COLO829 (cell line): Measurements from ENCODE around the gene SH3PXD2B.

Experiments
- DNase-seq: peaks from one replicate; pipeline ENCODE4 v3.0.0; 2012; ENCODE audit warnings: low spot score

Gene SH3PXD2B

DNA sequence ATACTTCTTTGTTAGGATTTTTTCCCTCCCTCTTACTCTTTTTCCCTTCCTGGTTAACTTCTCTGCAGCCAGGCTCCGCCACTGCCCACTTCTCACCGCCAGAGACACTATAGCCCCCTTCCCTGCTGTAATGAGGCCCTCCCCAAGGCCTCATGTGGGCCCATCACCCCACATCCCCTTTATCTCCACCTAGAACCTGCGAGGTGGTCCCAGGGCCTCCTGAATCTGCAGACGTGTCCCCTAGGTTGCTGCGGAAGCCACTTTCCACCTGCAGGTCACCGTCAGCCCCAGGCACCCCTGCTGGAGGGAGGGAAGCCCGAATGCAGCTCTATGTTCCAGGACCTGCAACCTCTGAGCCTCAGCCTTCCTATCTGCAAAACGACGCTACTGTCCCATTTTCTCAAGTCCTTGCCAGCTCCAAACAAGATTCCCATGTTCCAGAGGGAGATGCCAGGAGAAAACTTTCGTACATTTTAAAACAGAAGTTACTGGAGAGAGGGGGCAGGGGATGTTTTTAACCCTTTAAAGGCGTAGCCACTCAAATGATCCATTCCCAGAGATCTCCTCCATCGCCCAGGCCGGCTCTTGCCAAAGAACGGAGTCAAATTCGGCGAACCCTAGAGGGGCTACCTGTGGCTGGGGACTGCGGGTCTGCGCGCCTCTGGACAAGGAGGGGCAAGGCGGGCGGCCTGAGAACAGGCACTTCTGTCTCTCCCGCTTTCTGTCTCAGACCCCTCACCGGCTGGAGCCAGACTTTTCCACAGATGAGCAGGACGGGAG, 929 bp downstream of the SH3PXD2B start:
- DNase-seq: no peak

DNA sequence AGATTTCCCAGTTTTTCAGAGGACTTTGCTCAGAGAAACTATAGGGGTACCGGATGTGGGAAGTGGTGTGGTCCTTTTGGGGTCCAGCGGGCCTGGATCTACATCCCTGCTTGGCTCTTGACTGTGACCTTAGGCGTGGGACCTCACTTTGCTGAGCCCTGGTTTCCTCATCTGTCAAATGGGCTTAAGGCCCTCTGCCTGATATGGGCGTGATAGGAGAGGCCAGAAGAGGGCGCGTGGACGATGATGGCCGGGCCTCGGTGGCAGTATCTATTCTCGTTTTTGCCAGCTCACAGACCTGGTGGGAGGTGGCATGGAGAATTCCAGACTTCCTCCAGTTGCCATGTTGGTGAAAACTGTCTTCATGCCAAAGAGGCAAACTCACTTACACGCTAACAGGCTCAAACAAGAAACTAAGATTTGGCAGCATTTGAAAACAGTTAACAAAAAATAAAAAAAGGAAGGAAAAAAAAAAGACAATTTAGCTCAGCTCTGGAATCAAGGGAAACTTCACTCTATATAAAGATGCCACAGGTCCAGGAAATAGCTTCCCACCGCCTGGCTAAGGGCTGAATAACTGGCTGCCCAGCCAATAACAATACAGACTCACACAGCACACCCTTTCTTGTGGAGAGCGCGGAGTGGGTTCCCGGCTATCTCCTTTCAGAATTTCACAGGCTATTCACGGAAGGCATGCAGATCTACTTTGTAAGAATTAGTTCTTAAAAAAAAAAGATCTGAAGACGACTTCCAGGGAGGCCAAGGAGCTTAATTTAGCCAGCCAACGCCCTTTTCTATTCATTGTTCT, 1.7 kb downstream of the SH3PXD2B start:
- DNase-seq: no peak

DNA sequence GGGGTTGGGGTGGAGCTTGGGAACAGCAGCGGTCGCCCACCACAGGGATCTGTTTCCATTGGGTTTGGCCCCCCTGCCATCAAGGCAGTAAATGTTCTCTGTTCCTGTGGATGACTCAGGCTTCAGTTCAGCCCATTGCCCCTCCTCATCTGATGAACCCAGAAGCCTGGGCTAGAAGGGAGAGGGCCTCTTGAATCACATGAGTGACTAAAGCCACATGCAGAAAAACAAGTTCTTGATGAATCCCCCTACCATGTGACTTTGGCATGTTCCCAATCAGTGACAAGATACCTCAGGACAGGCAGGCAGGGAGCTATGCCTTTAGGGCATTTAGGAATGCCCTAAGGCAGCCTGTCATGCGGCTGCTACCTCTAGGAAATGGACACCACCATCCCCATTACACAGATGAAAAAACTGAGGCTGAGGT, 2.5 kb downstream of the SH3PXD2B start:
- no peak for DNase-seq

DNA sequence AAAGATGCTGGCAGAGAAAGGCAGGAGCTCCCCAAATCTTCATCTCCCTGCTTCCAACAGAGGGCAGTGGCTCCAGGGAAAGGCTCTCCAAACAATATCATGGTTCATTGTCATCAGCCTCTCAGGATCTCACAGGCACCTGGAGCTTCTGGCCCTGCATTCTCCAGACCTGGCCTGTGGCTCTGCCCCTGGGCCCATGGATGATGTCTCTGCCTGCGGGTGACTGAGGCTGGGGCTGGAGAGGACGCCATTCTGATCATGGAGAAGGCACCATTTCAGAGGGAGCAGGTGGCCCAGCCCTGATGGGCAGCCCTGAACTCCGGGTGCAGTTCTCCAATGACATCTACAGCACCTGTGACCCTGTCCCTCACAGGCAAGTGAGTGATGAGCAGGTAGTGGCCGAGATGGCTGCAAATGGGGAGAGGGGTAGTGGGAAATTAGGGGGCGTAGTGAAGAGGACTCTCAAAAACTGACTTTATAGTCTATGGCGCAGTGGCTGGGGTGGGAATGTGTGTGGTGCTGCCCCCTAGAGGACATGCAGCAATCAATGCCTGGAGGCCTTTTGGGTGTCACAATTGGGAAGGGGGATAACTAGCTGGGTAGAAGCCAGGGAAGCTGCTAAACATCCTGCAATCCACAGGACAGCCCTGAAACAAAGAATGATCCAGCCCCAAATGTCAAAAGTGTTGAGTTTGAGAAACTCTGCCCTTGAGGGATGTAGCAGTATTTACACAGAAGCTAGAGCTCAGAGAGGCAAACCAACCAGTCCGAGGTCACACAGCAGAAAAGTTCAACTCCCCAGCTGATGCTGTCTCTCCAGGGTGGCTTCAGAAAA, 3.2 kb downstream of the SH3PXD2B start:
- DNase-seq: no peak

DNA sequence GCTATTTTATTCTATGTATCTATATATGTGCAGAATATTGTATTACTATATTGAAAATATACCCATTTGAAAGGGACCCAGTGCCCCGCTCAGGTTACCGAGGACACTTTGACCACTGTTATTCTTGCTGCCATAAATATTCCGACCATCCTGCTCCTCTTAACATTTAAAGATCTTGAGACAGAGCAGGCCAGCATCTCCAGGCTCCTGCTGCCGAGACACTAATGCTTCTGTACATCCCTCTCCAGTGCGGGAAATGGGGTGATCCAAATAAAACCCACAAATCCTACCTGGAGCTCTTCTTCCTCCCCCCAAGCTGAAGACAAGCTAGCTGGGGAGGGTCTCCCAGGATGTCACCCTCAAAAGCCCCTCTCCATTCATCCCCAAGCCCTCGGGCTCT, 3.9 kb downstream of the SH3PXD2B start:
- DNase-seq: no peak

DNA sequence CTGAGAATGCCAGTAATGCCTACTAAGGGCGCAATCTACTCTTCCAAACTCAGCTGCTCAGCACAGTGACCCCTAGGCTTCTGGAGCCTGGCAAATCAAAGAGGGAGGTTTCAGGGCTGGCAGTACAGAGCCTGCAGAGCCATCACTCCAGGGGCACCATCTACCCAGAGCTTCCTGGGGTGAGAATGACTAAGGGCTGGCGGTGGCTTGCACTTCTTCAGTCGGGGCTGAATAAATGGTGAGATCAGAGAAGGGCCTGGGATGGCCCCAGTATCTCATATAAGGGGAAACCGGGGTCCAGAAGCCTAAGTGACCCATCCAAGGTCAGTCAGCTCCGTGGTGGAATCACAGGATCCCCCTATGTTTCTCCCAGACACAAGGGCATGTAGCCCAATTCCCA, 5.3 kb downstream of the SH3PXD2B start:
- no peak for DNase-seq

DNA sequence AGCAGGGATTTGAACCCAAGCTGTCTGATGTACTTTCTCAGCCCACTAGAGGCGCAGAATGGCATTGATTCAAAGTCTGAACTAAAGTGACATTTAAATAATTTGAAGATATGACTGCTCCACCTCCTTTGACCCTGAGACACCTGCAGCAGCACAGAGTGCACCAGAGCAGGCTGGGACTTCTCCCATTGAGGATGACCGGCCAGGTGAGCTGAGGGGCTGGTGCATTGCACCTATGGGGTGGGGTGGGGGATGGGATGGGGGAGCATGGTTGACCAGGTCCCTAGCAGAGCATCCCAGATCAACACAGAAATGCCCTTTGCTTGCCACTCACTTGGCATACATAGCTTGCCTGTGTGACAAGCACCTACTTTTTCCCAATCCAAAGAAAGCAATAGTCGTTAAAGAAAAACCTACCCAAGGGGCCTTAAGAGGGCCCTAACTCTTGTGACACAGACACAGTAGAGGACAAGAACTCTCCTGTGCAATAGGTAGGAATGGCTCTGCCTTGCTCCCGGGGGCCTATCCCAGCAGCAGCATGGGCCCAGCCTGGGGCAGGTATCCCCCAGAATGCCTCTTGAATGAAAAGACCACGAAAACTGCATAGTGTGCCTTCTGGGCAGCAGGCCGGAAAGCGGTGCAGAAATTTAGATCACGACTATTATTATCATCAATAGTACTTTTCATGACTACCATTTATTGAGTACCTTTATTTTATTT, 6.5 kb downstream of the SH3PXD2B start:
- no peak for DNase-seq

DNA sequence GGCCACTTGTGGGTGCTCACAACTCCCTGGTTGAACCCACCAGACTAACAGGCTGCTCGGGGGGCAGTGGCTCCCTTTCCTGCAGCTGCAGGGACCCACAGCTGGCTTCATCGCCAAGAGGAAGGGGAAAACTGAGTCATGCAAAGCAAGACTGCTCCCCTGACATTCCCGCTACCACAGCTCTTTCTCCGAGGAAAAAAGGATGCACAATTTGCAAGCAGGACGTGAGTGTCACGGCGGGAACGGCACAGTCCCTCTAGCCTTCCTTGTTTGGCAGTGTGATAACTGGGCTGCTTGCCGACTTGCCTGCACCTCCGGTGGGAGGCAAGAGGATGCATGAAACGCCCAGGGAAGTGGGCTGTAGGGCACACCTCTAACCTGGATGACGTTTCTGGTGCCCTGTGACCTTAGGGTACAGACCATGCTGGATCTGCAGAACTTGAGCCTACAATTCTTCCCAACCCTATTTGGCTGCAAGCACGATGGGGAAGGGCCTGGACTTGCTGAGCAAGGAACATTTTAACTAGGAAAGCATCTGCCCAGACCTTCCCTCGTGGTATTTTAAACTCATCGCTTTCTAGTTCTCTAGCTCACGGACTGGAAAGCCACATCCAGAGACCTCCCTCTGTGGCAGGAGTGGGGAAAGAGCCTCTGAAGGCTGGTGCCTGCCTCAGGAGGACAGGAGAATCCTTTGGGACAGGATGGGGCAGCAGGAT, 7.8 kb downstream of the SH3PXD2B start:
- no peak for DNase-seq

DNA sequence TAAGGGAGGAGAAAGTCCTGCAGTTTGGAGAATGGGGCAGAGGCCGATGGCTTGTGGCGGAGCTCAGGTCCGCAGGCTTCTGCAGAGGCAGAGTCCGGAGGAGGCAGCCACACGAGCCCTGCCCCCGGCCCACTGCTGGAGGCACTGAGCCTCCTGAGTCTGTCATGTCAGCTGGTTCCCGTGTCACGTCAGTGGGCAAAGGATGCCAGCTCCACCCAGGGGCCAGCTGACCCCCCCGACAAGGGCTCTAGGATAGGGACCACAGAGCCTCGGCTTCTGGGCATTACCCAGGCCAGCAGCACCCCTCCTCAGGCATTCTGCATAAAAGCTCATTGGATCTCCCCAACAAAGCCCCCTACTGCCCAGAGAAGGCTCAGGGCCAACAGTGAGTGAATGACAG, 8.5 kb downstream of the SH3PXD2B start:
- no peak for DNase-seq

DNA sequence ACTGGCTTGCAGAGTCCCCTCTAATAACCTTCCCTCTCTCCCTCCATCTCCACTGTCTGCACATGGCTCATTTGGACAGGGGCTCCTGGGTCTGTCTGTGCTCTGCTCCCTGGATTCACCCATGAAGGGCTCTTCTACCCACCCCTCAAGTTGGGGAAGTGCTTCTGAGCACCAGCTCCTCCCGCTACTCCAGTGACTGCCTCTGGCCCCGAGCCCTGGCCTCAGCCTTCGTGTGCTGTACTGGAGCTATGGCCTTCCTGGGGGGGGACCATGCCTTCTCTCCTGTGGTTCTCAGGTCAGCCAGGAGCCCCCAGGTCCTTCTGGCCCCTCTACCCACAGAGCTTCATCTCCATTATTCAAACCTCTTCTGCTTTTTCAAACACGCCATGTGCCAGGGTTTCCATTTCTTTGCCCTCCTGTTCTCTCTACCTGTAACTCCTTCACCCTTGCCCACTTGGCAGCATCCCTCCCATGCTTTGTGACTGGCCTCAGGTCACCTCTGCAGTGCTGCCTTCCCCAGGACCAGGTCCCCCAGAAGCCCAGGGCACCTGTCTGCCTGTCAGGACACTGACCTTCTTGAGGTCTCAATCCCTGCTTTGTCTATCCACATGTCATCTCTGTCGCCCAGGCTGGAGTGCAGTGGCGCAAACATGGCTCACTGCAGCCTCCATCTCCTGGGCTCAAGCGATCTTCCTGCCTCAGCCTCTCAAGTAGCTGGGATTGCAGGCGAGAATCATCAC, 9.5 kb downstream of the SH3PXD2B start:
- no peak for DNase-seq

DNA sequence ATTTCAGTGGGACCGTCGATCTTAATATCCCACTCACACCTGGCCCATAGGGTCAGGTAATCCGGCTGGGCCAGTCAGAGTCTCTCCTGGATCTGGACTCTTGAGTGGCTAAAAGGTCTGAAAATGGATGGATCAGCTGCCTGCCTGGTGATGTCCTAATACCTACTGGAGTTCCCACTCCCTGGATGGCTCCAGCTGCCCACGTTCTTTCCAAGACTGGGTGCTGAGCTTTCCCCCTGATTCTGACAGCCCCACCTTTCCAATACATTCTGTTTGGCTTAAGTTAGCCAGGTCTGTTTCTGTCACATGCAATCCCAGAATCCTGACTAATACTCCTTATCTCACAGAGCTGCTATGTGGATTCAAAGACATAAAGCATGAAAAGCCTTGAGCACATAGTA, 10.2 kb downstream of the SH3PXD2B start:
- DNase-seq: no peak

DNA sequence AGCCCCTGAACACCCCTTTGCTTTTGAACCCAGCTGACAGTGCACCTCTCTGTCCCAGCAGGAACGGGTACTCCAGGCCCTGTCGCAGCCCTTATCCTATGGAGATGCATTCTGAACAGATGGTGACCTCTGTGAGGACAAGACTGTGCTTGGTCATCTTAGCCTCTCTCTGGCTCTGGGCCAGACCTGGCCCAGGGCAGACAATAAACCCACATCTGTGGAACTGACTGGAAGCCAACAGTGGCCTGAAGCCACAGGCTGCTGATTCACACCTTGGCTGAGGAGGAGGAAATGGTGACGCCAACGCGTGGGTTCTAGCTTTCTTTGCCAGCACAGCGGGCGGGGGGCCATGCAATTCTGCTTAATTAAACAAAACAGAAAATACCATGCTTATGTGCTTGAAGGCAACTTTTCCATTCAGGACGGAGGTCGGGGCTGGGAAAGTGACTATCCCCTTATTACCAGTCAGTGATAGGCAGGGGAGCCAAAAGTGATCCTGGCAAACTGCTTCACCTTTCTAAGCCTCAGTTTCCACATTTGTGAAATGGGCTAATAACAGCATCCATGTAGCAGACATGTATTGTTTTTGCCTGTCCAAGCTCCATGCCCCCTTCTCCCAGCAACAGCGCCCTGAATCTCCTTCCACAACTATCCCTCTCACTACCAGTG, 10.8 kb downstream of the SH3PXD2B start:
- peak; percentile 19 for DNase-seq

DNA sequence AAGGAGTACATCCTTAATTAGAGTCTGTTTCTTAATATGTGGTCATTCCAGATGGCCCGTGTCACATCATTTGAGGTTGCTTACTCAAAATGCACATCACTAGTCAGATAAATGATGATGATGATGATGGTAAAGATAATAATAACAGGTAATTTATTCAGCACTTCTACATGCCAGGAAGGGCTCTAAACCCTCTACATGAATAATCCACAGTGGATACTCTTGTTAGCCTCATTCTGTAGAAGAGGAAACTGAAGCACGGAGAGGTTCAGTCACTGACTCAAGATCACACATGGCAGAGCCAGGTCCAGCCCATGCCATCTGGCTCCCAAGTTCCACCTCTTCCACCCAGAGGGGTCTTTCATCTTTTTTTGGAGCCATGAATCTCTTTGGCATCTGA, 11.7 kb downstream of the SH3PXD2B start:
- DNase-seq: no peak

DNA sequence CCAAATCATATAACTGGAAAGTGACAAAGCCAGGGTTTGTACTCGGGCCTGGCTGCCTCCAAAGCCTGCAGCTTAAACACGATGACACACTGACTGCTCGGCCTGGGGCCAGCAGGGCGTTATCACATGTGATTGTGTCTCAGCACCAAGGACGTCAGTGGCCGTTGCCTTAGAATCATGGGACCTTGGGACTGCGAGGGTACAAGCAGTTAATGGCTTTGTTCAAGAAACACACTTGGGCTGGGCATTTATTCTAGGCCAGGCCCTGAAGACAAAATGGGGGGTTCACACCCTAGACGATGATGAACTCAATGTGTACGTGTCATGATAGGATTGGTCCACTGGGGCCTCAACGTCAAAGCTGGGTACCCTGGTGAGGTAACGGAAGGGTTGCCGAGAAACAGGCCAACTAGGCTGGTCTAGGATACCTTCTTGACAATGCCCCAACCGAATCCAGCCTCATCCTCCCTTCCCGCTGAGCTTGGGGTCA, 13.0 kb downstream of the SH3PXD2B start:
- no peak for DNase-seq

DNA sequence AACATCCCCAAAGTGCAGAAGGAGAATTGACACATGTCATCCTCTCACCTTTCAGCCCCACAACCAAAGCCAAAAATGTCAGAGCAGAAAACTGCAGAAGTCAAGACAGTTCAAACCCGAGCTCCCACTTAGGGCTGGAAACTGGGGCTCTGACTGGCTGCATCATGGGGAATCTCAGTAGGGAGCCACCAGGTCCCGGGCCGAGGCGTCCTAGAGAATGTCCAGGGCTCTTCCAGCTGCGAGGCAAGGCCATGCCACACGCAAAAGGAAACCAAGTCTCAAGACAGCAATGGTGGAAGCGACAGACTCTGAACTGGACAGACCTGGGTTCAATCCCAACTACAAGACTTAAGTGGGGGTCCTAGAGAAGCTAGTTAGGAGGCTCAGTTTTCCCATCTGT, 13.8 kb downstream of the SH3PXD2B start:
- no peak for DNase-seq

DNA sequence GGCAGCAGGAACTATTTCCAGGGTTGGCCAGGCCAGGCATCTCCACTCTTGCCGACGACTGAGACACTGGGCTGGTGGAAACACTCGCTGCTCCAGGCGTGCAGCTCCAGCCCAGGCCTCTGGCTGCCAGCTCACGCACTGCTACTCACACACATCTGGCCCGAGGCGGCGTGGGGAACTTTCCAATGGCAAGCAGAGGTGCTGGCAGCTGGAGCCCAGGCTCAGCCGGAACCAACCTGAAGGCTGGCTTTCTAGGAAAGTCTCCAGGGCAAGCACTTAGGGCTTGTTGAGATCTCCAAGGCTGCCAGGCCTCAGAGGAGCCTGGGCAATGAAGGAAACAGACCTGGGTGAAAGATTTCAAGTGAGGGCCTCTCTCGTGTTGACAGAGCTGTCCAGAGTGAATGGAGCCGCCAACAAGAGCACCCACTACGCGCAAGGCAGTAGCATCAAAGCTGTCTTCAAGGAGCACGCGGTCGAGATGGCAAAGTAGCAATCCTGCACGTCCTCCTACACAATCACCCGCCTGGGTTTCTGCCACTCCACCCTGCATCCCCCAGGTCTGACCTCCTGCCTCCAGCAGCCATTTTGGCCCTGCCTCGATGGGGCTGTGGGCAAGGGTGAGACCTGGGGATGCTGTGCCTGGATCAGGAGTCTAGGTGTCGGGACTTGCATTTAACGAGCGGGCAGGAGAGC, 14.4 kb downstream of the SH3PXD2B start:
- DNase-seq: no peak

DNA sequence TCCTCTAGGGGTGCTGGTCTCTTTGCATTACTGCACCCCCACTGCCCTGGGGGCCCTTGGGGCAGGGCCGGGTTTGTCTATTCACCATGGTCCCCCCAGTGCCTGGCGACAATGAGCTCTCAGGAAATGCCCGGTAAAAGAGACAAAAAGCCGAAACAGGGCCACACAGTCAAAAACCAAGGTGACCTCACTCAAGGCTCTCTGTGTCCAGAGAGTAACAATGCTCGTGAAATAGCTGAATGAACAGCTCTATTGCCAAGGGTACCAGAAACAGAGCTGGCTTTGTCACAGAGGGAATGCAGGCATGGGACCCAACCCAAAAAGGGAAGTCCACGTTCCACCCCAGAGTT, 16.0 kb downstream of the SH3PXD2B start:
- DNase-seq: peak; percentile 50

DNA sequence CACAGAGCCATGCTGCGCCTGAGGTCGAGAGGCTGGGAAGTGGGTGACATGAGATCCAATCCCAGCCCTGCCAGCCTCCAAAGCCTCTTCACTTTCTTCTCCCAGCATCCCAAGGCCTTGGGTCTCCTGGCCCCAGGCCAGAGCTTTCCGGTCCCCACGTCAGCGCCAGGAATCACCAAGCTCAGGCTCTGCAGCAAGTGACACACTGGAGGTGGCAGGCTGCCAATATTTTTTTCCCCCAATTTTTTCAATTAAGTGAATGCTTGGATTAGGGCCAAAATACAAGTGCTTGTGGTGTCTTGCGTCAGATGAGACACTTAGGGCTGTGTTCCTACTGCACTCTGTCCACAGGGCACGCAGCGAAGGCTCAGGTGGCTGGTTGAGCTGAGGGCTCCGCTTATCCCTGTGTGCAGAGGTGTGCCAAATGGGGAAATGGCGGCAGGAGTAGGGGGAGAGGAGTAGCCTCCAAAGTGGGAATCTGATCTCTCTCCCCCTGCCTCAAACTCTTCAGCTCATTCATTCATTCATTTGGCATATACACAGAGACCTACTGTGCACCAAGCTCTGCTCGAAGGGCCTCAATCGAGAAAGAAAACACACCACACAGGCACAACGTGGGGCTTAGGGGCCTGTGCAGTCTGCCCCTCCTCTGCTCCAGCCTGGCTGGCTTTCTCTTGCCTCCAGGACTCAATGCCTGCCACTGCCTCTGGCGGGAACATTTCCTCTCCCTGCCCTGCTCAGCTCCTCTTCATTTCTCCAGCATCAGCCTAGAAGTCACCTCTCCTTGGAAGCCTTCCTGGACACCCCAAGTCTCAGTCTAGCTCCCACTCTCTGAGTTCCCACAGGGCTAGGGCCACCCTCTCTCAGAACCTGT, 16.6 kb downstream of the SH3PXD2B start:
- peak; percentile 90 for DNase-seq
